GM21619 (cell line): ENCODE results near the gene CAMK1D.

Experiments used
- ATAC-seq: cut with Tn5 transposase; IDR thresholded peaks from one replicate; pipeline ENCODE4 v1.9.1; 2021; ENCODE audit not compliant: unreplicated experiment

CAMK1D gene

DNA sequence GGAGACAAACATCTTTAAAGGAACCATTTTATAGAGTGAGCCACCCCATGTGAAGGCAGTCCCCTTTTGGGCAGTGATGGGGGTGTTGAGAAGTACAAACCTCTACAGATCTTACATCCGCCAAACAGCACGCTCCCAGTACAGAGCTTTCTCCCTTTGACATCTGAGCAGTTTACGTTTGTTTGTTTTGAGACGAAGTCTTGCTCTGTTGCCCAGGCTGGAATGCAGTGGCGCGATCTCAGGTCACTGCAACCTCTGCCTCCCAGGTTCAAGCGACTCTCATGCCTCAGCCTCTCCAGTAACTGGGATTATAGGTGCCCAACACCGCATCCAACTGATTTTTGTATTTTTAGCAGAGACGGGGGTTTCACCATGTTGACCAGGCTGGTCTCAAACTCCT is 523.2 kb downstream of the CAMK1D start:
- no peak for ATAC-seq

DNA sequence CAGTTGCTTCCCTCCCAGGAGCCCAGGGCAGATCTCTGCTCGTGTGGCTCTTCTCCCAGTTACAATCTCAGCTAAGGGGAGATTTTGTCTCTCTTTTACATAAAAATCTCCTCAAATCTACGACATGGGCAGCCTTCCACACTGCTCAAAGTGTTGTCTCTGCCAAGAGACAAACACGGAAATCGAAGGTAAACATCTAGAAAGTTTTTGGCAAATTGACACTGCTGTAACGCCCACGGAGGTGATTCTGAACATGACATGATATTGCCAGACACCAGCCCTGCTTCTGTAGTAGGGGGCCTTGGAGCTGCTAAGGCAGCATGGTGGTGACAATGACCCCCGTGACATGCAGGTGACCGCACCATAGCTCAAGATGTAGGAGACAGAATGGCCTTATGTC is 523.8 kb downstream of the CAMK1D start:
- no peak for ATAC-seq

GRCh38 chr10:12874501-12874900 is 525.2 kb downstream of the CAMK1D start:
- ATAC-seq: no peak

GRCh38 chr10:12875100-12875499 is 525.8 kb downstream of the CAMK1D start:
- no peak for ATAC-seq

DNA sequence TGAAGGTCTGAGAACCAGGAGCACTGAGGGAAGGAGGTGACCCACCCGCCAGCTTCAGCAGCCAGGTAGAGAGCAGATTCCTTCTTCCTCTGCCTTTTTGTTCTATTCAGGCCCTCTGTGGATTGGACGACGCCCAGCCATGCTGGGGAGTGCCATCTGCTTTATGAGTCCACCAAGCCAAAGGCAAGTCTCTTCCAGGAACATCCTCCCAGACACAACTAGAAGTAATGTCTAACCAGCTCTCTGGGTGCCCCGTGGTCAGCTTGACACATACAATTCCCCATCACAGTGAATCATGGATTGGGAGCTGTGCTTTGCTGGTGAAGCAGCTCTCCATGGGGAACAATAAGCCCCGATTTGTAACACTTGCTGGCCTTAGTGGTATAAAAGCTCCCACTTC is 526.9 kb downstream of the CAMK1D start:
- ATAC-seq: no peak

DNA sequence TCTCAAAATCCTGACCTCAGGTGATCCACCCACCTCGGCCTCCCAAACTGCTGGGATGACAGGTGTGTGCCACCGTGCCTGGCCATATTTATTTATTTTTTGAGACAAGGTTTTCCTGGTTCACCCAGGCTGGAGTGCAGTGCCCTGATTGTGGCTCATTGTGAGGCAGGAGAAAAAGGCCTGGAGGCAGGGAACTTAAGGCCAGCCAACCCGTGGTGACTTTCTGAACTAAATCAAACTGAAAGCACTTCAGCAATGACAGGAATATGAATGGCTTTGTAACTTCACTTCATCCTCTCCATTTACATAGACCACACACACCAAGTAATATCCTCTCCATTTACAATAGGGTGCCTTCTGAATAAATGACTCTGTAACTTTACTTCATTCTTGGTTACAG is 527.8 kb downstream of the CAMK1D start:
- no peak for ATAC-seq

DNA sequence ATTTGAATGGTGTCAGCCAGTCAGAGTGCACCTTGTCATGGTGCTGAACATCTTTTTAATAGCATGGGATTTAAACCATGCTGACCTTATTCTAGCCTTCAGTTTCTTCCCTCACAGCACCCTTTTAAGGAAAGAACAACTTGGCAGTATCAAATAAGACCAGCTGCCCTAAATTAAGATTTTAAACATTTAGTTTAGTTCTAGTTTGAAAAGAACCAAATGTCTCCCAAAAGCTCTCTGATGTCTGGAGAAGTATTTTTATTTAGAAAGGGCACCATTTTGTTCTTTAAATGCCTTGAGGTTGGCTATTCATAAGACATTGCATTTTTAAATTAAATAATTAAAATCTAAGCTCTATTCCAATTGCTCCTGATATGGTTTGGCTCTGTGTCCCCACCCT is 531.1 kb downstream of the CAMK1D start:
- ATAC-seq: no peak

GRCh38 chr10:12884851-12885250 is 535.5 kb downstream of the CAMK1D start:
- no peak for ATAC-seq
